IgD-negative memory B cell (primary cell): Measurements from ENCODE around the gene INTS6. TPM values are rescaled to one million over a fixed set of nuclear protein-coding genes. Genes with fewer than 3 reads are reported as not detected.

ENCODE experiments used
- H3K27ac Mint-ChIP-seq, 3 donors: one replicate each; pipeline ENCODE4 v1.8.0; 2020 to 2022; ENCODE audit warnings: mild to moderate bottlenecking in 3 of 3, mixed read lengths in 3 of 3, moderate library complexity in 1 of 3
- H3K27me3 Mint-ChIP-seq: one replicate; pipeline ENCODE4 v1.8.0; 2021; ENCODE audit warnings: mixed read lengths
- H3K36me3 Mint-ChIP-seq: one replicate; pipeline ENCODE4 v1.8.0; 2020; ENCODE audit warnings: mild to moderate bottlenecking, mixed read lengths
- H3K4me1 Mint-ChIP-seq, 3 donors: one replicate each; pipeline ENCODE4 v1.8.0; 2020 to 2022; ENCODE audit warnings: mixed read lengths in 3 of 3, mild to moderate bottlenecking in 1 of 3
- H3K4me3 Mint-ChIP-seq, 4 donors: one replicate each; pipeline ENCODE4 v1.8.0; 2020 to 2022; ENCODE audit warnings: mild to moderate bottlenecking in 4 of 4, mixed read lengths in 4 of 4, moderate library complexity in 3 of 4
- H3K9me3 Mint-ChIP-seq, 3 donors: one replicate each; pipeline ENCODE4 v1.8.0; 2020 to 2021; ENCODE audit warnings: mixed read lengths in 3 of 3, mild to moderate bottlenecking in 1 of 3
- polyA plus RNA-seq: library from polyadenylated mRNA; unstranded; fragments of 300-500 nt; fragmentation: Illumina TruSeq; gene quantifications from one replicate; pipeline ENCODE4 v1.2.3, GENCODE V29; 2021

The INTS6 gene
- polyA plus RNA-seq, 1 donor from 2014 or later, result 21.1 TPM

- H3K27ac Mint-ChIP-seq, result no peak overlapping the region
Measured at GRCh38 chr13:51357928-51358595, 94.8 kb downstream of the INTS6 start.

DNA sequence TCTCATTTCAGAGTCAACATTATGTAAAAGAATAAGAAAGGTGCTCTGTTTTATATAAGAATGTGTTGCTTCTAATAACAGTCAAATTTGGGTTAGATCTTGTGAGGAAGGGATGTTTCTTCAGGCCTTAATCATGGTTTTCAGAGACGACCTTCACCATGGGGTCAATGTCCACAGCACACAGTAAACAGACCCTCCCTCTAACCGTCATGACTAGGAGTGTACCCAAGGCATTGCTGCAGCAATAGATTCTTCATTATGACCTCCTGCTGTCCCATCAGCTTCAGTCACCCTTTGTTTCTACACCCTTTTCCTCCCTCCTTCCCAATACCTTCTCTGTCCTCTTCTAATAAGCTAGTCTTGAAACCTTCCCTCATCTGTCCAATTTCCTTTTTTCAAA lies 97.6 kb downstream of the INTS6 start:
- Mint-ChIP-seq H3K27me3 (no peaks in the 10 kb centered on the region), H3K9me3 (peaks cover 0 to 5% (median 2%) of the 10 kb centered on the region in 3 donors), H3K4me3 (no peak overlapping the region), H3K36me3 (peaks cover 7% of the 10 kb centered on the region), H3K27ac (no peak overlapping the region), H3K4me1 (no peaks in the 10 kb centered on the region)

More at GRCh38 chr13:51357928-51358595, 94.8 kb downstream of the INTS6 start:
- Mint-ChIP-seq H3K4me1 (peaks cover 0 to 2% (median 0%) of the 10 kb centered on the region in 3 donors), H3K4me3 (no peak overlapping the region), H3K27me3 (no peaks in the 10 kb centered on the region), H3K9me3 (no peaks in the 10 kb centered on the region), H3K36me3 (peaks cover 3% of the 10 kb centered on the region)

DNA sequence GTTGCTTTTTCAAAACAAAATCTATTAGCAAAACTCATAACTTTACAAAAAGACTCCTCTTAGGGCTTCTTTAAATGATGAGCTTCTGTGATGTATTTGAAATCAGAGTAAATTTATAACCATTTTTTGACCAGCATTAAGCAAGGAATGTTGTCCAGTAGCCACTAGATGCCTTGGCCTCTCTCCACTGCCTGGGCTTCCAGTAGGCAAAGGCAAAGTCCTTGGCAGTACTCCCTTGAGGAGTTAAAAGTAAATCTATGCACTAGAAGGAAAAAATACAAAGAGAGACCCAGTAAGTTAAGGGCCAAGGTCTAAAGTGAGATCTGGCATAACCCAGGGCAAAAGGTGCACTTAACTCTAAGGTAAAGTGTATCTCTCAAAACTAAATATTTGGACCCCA lies 103.8 kb downstream of the INTS6 start:
- Mint-ChIP-seq H3K27ac (no peak overlapping the region), H3K4me1 (no peaks in the 10 kb centered on the region), H3K4me3 (no peak overlapping the region), H3K36me3 (peaks cover 7% of the 10 kb centered on the region), H3K27me3 (no peaks in the 10 kb centered on the region), H3K9me3 (peaks cover 0 to 5% (median 2%) of the 10 kb centered on the region in 3 donors)

- Mint-ChIP-seq H3K4me1 (no peaks in the 10 kb centered on the region), H3K27ac (no peak overlapping the region), H3K4me3 (no peak overlapping the region), H3K27me3 (no peaks in the 10 kb centered on the region), H3K9me3 (peaks cover 0 to 5% (median 2%) of the 10 kb centered on the region in 3 donors), H3K36me3 (peaks cover 7% of the 10 kb centered on the region)
Measured at GRCh38 chr13:51348069-51348967, 104.5 kb downstream of the INTS6 start.

GRCh38 chr13:51347099-51347498 lies 105.7 kb downstream of the INTS6 start:
- no peak overlapping the region for H3K27ac Mint-ChIP-seq
- no peaks in the 10 kb centered on the region for H3K4me1 Mint-ChIP-seq
- peaks cover 5% of the 10 kb centered on the region for H3K36me3 Mint-ChIP-seq
- no peak overlapping the region for H3K4me3 Mint-ChIP-seq
- H3K9me3 Mint-ChIP-seq, result peaks cover 0 to 5% (median 0%) of the 10 kb centered on the region in 3 donors
- no peaks in the 10 kb centered on the region for H3K27me3 Mint-ChIP-seq

DNA sequence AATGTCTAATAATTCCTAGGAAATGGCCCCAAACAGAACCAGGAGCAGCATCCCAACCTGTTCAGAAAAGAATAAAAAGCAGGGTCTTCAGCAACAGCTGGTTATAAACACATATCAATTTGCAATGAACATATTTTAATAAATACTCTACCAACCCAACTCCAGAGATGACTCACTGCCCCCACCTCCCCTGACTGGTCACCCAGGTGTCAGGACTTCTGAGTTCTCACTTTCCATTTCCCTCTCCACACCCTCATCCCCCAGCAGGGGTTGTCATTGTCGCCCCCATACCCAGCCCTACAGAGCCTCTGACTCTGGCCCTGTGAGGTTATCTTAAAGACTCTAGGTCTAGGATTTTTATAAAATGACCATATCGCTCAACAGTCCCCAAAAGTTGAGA lies 106.4 kb downstream of the INTS6 start:
- H3K4me3 Mint-ChIP-seq, result peak overlapping the region in 1 of 4 donors; percentile 53
- no peaks in the 10 kb centered on the region for H3K4me1 Mint-ChIP-seq
- H3K27ac Mint-ChIP-seq, result no peak overlapping the region
- peaks cover 1% of the 10 kb centered on the region for H3K36me3 Mint-ChIP-seq
- H3K9me3 Mint-ChIP-seq, result peaks cover 0 to 5% (median 0%) of the 10 kb centered on the region in 3 donors
- H3K27me3 Mint-ChIP-seq, result no peaks in the 10 kb centered on the region

DNA sequence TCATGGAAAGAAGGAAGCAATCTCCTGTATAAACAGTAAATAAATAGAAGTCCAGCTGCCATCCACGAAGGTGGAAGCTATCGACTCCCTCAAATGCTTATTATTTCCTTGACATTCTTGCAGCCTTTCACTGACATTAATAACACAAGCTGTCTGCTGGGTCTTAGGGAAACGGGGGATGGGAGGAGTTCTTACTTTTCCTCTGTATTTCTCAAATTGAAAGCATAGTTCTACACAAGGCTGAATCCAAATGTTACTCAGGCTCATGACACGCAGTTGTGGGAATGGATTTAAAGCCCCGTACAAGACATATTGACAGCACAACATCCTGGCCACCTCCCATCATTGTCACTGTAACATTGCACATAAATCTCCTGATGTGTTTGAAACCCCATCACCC lies 109.4 kb downstream of the INTS6 start:
- H3K27ac Mint-ChIP-seq, result no peak overlapping the region

DNA sequence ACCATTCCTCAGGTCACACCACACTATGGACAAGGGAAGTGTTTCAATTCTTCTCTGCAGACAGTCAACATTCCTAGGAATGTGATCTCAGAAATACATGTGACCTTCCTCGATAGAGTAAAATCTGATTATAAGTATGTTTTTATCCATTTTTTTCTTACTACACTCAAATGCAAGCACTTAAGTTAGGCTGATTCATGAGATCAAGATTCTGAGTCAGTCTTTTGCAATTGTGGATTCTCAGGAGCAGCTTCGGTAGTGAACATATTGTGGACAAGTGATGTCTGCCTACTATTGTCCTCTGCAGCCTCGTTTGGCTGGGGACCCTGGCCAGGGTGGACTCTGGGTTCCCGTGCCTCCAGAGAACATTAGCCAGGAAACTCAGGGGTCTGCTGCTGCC lies 110.1 kb downstream of the INTS6 start:
- no peak overlapping the region for H3K27ac Mint-ChIP-seq
- H3K27me3 Mint-ChIP-seq, result no peaks in the 10 kb centered on the region
- no peak overlapping the region for H3K4me3 Mint-ChIP-seq
- H3K9me3 Mint-ChIP-seq, result no peaks in the 10 kb centered on the region
- H3K36me3 Mint-ChIP-seq, result no peaks in the 10 kb centered on the region
- H3K4me1 Mint-ChIP-seq, result no peaks in the 10 kb centered on the region

More for the DNA sequence above, 109.4 kb downstream of the INTS6 start:
- H3K36me3 Mint-ChIP-seq, result no peaks in the 10 kb centered on the region
- H3K4me3 Mint-ChIP-seq, result no peak overlapping the region
- no peaks in the 10 kb centered on the region for H3K27me3 Mint-ChIP-seq
- no peaks in the 10 kb centered on the region for H3K4me1 Mint-ChIP-seq
- no peaks in the 10 kb centered on the region for H3K9me3 Mint-ChIP-seq

DNA sequence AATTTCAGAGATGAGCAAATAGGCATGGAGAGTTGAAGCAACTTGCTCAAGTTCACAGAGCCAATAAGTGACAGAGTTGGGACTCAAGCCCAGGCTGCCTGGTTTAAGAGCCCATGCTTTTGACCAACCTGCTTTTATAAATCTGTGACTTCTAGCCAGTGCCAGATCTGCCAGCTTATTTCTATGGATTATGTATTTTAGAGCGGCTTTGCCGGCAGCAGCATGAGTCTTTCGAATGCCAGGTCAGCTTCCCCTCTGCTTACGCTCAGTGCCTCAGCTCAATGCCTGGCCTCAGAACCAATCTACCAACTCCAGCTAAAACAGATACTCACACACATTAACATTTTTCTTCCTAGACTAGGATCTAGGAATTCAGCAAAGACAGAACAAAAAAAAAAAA lies 111.0 kb downstream of the INTS6 start:
- Mint-ChIP-seq H3K4me3 (no peak overlapping the region), H3K4me1 (no peaks in the 10 kb centered on the region), H3K9me3 (no peaks in the 10 kb centered on the region), H3K36me3 (no peaks in the 10 kb centered on the region), H3K27ac (no peak overlapping the region), H3K27me3 (peaks cover 1% of the 10 kb centered on the region)

DNA sequence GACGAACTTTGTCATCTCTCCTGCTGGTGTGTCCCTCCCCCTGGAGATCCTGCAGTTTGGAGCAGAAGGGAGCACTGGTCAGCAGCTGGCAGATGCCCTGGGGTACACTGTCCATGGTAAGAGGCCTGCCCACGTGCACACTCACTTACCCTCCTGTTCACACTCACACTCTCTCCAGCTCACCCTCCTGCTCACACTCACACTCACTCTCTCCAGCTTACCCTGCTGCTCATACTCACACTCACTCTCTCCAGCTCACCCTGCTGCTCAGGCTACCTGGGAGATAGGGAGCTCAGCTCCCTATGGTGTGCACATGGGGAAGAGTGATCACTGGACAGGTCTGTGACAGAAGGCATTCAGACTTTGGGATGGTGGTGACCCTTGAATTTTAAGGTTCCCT lies 111.6 kb downstream of the INTS6 start:
- Mint-ChIP-seq H3K36me3 (no peaks in the 10 kb centered on the region), H3K4me1 (no peaks in the 10 kb centered on the region), H3K4me3 (no peak overlapping the region), H3K27ac (no peak overlapping the region), H3K9me3 (no peaks in the 10 kb centered on the region), H3K27me3 (peaks cover 1% of the 10 kb centered on the region)

DNA sequence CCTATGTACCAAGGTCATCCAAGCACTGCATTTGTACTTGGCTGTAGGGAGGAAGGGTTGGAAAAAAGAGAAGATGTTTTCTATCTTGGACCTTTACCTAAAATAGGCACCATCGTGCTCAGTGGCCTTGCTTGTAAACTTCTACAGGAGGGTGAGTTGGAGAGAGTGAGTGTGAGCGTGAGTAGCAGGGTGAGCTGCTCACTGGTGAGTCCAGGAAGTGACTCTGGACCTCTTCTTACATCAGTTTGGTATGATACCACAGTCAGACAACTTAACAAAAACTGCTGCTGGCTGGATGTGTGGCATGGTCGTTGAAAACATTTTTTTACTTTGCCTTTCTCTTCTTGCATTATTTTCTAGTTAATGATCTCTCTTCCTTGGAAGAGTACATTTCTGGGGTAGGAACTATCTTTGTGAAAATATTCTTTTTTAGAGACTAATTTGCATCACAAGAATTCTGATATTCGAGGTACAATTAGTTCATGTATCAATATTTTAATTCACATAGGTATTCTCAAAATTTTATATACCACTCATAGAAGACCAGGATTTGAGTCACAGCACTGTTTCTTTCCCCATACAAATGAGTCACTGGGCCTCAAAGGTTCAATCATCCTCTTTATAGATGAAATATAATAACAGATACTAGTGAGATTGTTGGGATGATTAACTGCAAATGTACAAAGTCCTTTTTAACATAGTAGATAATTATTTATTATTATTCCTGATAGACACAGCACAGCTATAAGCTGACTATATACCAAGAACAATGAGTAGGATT lies 112.7 kb downstream of the INTS6 start:
- Mint-ChIP-seq H3K4me3 (no peak overlapping the region), H3K4me1 (no peaks in the 10 kb centered on the region), H3K36me3 (no peaks in the 10 kb centered on the region), H3K9me3 (no peaks in the 10 kb centered on the region), H3K27ac (peak overlapping the region in 1 of 3 donors; percentile 22), H3K27me3 (peaks cover 1% of the 10 kb centered on the region)

- no peaks in the 10 kb centered on the region for H3K9me3 Mint-ChIP-seq
- no peaks in the 10 kb centered on the region for H3K4me1 Mint-ChIP-seq
- H3K36me3 Mint-ChIP-seq, result no peaks in the 10 kb centered on the region
- H3K27ac Mint-ChIP-seq, result peak within 1 kb of the TSS in 1 of 3 donors; percentile 22
- H3K4me3 Mint-ChIP-seq, result no peak within 1 kb of the TSS
- peaks cover 3% of the 10 kb centered on the region for H3K27me3 Mint-ChIP-seq
Measured at GRCh38 chr13:51339354-51339753, 113.5 kb downstream of the INTS6 start, which contains the start of gene SERPINE3. Gene SERPINE3, plus strand, starts transcription at chr13:51339691. Its CDS starts 1,401 bp downstream, at chr13:51341092.

GRCh38 chr13:51336746-51337145 lies 116.1 kb downstream of the INTS6 start:
- no peaks in the 10 kb centered on the region for H3K36me3 Mint-ChIP-seq
- no peak overlapping the region for H3K4me3 Mint-ChIP-seq
- H3K27ac Mint-ChIP-seq, result no peak overlapping the region
- H3K4me1 Mint-ChIP-seq, result peaks cover 0 to 5% (median 0%) of the 10 kb centered on the region in 3 donors
- peaks cover 0 to 2% (median 2%) of the 10 kb centered on the region in 3 donors for H3K9me3 Mint-ChIP-seq
- H3K27me3 Mint-ChIP-seq, result peaks cover 3% of the 10 kb centered on the region

GRCh38 chr13:51333826-51334225 lies 119.0 kb downstream of the INTS6 start:
- H3K9me3 Mint-ChIP-seq, result peaks cover 0 to 2% (median 2%) of the 10 kb centered on the region in 3 donors
- H3K4me1 Mint-ChIP-seq, result peaks cover 7 to 14% (median 9%) of the 10 kb centered on the region in 3 donors
- no peaks in the 10 kb centered on the region for H3K36me3 Mint-ChIP-seq
- H3K4me3 Mint-ChIP-seq, result no peak overlapping the region
- H3K27ac Mint-ChIP-seq, result no peak overlapping the region
- H3K27me3 Mint-ChIP-seq, result peaks cover 3% of the 10 kb centered on the region

DNA sequence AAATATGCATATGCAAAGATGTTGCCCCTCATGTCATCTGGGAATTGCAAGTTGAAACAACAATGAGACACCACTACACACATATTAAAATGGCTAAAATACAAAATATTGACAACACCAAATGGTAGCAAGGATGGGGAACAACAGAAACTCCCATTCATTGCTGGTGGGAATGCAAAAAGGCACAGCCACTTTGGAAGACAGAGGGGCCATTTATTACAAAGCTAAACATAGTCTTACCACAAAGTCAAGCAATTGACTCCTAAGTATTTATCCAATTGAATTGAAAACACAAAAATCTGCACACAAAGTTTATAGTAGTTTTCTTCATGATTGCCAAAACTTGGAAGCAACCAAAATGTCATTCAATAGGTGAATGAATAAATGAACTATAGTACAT lies 119.4 kb downstream of the INTS6 start:
- peaks cover 0 to 2% (median 2%) of the 10 kb centered on the region in 3 donors for H3K9me3 Mint-ChIP-seq

More for the DNA sequence above, 119.4 kb downstream of the INTS6 start:
- Mint-ChIP-seq H3K36me3 (no peaks in the 10 kb centered on the region), H3K27ac (no peak overlapping the region), H3K4me1 (peaks cover 7 to 14% (median 9%) of the 10 kb centered on the region in 3 donors), H3K27me3 (peaks cover 3% of the 10 kb centered on the region), H3K4me3 (no peak overlapping the region)
